ENCODE data around the gene EHBP1.

DNA sequence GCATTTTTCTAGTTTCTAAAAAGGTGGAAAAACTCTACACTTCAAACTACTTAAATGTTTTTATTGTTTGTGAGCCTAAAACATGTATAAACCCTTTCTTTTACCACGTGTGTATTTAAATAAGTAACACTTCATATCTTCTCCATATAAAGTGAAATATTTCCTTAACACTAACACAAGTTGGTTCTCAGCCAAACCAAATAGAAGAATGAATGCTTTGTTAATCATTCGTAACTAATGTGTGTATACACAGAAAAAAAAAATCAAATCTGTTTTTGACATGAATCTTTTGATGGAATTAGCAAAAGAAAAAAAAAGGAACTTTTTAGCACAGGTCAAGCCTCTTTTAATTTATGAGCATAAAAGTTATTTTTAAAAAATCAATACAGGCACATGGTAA, 89.3 kb downstream of the EHBP1 start:
- TF ChIP-seq, protein P1, sequence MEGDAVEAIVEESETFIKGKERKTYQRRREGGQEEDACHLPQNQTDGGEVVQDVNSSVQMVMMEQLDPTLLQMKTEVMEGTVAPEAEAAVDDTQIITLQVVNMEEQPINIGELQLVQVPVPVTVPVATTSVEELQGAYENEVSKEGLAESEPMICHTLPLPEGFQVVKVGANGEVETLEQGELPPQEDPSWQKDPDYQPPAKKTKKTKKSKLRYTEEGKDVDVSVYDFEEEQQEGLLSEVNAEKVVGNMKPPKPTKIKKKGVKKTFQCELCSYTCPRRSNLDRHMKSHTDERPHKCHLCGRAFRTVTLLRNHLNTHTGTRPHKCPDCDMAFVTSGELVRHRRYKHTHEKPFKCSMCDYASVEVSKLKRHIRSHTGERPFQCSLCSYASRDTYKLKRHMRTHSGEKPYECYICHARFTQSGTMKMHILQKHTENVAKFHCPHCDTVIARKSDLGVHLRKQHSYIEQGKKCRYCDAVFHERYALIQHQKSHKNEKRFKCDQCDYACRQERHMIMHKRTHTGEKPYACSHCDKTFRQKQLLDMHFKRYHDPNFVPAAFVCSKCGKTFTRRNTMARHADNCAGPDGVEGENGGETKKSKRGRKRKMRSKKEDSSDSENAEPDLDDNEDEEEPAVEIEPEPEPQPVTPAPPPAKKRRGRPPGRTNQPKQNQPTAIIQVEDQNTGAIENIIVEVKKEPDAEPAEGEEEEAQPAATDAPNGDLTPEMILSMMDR (IDR thresholded peaks at IDR 0.05; ENCODE audit: low read depth, low read length, poor library complexity, severe bottlenecking), result no peak
- TF ChIP-seq EZH2phosphoT487 (IDR thresholded peaks at IDR 0.05; ENCODE audit: borderline replicate concordance, low read length), result no peak
